Measurements from ENCODE around the gene MUC5B. TPM values are rescaled to one million over a fixed set of nuclear protein-coding genes. Genes with fewer than 3 reads are reported as not detected.

The MUC5B gene
- polyA plus RNA-seq, 3 donors, result 0.13 to 0.37 TPM; not detected in 1

DNA sequence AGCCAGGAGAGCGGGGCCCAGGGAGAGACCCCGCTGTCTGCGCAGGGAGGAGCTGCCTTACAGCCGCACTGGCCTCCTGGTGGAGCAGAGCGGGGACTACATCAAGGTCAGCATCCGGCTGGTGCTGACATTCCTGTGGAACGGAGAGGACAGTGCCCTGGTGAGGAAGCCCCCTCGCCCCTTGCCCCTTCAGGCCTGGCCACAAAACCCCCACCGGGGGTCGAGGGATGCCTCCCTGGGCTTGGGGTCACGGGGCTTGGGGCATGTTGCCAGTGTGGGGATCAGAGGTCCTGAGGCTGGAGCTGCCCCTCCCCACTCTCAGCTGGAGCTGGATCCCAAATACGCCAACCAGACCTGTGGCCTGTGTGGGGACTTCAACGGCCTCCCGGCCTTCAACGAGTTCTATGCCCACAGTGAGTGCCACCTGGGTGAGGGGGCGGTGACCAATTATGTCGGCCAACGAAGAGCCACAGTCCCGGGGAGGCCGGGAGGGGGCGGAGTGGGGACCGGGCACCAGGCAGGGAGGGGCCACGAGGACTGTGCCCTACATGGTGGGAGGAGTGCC lies 4.2 kb downstream of the MUC5B start:
- no peak overlapping the region for H3K27ac ChIP-seq (ENCODE audit: low read depth, low read length)
- 52 to 63% (median 58%) methylated on average over 22 to 23 of the region's 23 CpGs for WGBS, 3 donors

- WGBS, 3 donors, result 75 to 86% (median 80%) methylated on average over 22 to 23 of the region's 23 CpGs
- H3K27ac ChIP-seq (ENCODE audit: low read depth, low read length), result no peak overlapping the region
These were observed 4.8 kb downstream of the MUC5B start for GRCh38 chr11:1227551-1228100.

GRCh38 chr11:1228101-1228821 lies 5.4 kb downstream of the MUC5B start:
- 75 to 84% (median 82%) methylated on average over 28 to 31 of the region's 31 CpGs for WGBS, 3 donors
- H3K27ac ChIP-seq (ENCODE audit: low read depth, low read length), result no peak overlapping the region

GRCh38 chr11:1228921-1229451 lies 6.1 kb downstream of the MUC5B start:
- H3K27ac ChIP-seq (ENCODE audit: low read depth, low read length), result no peak overlapping the region
- 63 to 70% (median 69%) methylated on average over 14 to 18 of the region's 18 CpGs for WGBS, 3 donors

DNA sequence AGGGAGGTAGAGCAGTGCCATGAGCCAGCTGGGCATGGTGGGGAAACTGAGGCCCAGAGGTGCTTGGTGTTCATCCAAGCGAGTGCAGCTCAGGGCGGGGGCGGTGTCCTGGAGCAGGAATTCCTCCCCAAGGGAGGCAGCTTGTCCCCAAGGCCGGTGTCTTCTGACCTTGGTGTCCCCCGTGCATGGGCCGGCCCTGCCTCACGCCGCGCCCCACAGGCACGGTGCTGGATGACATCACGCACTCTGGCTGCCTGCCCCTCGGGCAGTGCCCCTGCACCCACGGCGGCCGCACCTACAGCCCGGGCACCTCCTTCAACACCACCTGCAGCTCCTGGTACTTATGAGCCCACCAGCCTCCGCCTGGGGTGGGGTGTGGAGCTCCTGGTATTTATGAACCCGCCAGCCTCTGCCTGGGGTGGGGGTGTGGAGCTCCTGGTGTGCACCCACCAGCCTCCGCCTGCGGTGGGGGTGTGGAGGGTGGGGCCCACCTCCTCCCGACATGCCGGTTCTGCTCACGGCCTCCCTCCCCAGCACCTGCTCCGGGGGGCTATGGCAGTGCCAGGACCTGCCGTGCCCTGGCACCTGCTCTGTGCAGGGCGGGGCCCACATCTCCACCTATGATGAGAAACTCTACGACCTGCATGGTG lies 6.7 kb downstream of the MUC5B start:
- WGBS, 3 donors, result 77 to 82% (median 78%) methylated on average over 27 of the region's 27 CpGs
- no peak overlapping the region for H3K27ac ChIP-seq (ENCODE audit: low read depth, low read length)

DNA sequence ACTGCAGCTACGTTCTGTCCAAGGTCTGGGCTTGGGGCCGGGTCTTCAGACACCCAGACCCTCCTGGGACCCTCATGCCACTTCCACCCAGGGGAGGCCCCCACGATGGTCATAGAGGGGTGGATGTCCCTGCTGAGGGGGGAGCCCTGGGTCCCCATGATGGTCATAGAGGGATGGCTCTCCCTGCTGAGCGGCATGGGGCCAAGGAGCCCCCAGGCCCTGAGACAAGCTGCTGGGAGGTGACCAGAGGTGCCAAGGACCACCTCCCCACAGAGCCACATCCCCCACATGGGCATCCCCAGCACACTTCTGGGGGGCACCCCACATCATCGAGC lies 7.2 kb downstream of the MUC5B start:
- 60 to 81% (median 77%) methylated on average over 5 of the region's 5 CpGs for WGBS, 3 donors
- H3K27ac ChIP-seq (ENCODE audit: low read depth, low read length), result no peak overlapping the region

DNA sequence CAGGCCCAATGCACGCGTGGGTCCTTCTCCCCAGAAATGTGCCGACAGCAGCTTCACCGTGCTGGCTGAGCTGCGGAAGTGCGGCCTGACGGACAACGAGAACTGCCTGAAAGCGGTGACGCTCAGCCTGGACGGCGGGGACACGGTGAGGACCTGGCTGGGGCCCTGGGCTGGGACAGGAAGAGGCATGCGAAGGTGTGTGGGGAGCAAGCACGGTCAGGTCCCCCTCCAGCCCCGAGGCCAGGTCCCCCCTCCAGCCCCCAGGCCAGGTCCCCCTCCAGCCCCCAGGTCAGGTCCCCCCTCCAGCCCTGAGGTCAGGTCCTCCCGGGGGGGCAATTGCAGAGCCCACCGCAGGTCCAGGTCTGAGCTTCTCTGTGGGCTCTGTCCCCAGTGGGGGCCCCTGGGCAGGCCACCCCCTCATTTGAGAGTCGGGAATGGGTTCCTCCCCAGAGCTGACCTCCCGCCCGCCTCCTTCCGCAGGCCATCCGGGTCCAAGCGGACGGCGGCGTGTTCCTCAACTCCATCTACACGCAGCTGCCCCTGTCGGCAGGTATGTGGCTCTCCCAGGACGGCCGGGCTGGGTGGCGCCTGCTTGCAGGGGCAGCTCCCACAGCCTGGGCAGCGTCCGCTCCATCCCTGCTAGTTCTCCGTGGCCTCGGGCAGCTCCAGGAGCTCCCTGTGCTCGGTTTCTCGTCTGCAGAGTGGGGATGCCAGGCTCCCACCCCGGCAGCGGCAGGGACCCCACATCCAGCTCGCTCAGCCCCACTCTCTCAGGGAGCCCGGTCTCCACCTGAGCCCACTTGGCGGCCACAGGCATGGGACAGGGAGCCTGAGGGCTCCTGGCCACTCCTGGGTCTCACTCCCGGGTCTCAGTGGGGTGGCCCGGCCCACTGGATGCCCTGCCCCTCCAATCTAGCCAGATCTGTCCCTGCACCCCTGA lies 7.9 kb downstream of the MUC5B start:
- WGBS, 3 donors, result 70 to 74% (median 70%) methylated on average over 42 to 45 of the region's 45 CpGs
- no peak overlapping the region for H3K27ac ChIP-seq (ENCODE audit: low read depth, low read length)

- WGBS, 3 donors, result 59 to 70% (median 65%) methylated on average over 20 to 22 of the region's 22 CpGs
- no peak overlapping the region for H3K27ac ChIP-seq (ENCODE audit: low read depth, low read length)
These were observed 8.6 kb downstream of the MUC5B start for GRCh38 chr11:1231396-1232020.

DNA sequence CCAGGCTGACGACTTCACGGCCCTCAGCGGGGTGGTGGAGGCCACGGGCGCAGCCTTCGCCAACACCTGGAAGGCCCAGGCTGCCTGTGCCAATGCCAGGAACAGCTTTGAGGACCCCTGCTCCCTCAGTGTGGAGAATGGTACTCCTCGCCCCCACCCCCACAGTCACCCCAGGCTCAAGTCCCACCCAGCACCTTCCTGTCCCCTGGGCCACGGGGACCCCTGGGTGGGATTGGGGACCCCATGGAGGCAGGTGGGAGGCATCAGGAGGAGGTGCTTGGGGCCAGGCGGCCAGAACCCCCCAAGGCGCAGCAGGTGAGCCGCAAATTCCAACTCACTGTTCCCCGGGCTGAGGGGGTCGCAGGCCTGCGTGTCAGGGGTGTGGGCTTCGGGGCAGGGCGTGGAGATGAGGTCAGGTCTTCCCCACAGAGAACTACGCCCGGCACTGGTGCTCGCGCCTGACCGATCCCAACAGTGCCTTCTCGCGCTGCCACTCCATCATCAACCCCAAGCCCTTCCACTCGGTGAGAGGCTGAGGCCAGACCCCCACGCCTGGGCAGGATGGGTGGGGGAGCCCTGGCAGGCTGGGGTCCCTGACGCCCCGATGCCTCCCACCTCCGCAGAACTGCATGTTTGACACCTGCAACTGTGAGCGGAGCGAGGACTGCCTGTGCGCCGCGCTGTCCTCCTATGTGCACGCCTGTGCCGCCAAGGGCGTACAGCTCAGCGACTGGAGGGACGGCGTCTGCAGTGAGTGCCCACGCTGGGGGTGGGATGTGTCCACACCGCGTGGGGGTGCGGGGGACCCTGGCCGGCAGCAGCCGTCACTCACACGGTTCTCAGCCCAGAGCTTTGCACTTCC lies 9.4 kb downstream of the MUC5B start:
- H3K27ac ChIP-seq (ENCODE audit: low read depth, low read length), result no peak overlapping the region
- 74 to 81% (median 74%) methylated on average over 46 of the region's 46 CpGs for WGBS, 3 donors

DNA sequence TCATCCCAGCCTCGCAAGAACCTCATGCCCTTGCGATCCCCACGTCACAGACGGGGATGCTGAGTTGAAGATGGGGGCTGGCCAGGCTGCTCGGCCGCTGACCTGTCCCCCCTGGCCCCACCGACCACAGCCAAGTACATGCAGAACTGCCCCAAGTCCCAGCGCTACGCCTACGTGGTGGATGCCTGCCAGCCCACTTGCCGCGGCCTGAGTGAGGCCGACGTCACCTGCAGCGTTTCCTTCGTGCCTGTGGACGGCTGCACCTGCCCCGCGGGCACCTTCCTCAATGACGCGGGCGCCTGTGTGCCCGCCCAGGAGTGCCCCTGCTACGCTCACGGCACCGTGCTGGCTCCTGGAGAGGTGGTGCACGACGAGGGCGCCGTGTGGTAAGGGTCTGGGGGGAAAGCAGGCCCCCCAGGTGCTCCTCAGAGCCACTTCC lies 10.0 kb downstream of the MUC5B start:
- 58 to 71% (median 71%) methylated on average over 30 of the region's 30 CpGs for WGBS, 3 donors
- no peak overlapping the region for H3K27ac ChIP-seq (ENCODE audit: low read depth, low read length)

GRCh38 chr11:1233351-1234053 lies 10.6 kb downstream of the MUC5B start:
- WGBS, 3 donors, result 70 to 74% (median 74%) methylated on average over 21 of the region's 21 CpGs
- H3K27ac ChIP-seq (ENCODE audit: low read depth, low read length), result no peak overlapping the region

- WGBS, 3 donors, result 62 to 73% (median 73%) methylated on average over 22 of the region's 22 CpGs
These were observed 11.3 kb downstream of the MUC5B start for GRCh38 chr11:1234054-1234720.

DNA sequence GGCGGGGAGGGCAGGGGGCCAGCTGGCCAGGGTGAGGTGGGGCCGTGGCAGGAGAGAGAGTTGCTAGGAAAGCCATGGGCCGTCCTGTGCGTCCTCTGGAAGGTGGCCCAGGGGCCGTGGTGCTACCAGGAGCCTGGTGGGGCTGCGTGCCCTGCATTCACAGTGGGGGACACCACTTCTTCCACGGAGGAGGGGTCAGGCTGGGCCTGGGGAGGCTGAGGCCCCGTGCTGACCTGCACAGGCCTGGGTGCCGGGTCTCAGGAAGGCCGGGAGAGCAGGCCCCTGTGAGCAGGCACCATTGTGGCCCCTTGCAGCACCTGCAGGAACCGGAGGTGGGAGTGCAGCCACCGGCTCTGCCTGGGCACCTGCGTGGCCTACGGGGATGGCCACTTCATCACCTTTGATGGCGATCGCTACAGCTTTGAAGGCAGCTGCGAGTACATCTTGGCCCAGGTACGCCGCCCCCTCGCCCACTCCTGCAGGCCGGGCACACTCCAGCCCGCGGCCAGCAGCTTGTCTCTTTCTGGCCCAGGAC lies 12.0 kb downstream of the MUC5B start:
- H3K27ac ChIP-seq (ENCODE audit: low read depth, low read length), result no peak overlapping the region
- 78 to 84% (median 79%) methylated on average over 22 to 23 of the region's 23 CpGs for WGBS, 3 donors

More at GRCh38 chr11:1234054-1234720, 11.3 kb downstream of the MUC5B start:
- H3K27ac ChIP-seq (ENCODE audit: low read depth, low read length), result no peak overlapping the region

- 64 to 70% (median 70%) methylated on average over 23 of the region's 23 CpGs for WGBS, 3 donors
- H3K27ac ChIP-seq (ENCODE audit: low read depth, low read length), result no peak overlapping the region
These were observed 12.5 kb downstream of the MUC5B start for GRCh38 chr11:1235306-1235900.

DNA sequence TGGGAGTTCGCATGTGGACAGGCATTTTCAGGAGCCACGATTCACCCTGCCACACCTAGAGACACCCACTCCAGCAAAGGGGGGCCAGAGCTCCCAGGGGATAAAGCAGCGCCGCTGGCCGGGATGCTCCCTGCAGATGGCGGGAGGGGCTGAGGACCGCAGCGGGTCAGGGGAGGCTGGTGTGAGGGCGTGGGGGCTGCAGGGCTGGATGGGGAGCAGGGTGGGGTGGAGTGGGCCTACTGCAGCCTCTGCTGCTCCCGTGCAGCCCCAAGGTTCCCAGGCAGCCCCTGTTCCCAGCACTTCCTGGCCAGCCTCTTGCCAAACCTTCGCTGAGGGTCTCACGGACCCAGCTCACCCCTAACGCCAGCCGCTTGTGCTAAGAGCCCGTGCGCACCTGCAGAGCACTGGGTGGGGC lies 13.0 kb downstream of the MUC5B start:
- no peak overlapping the region for H3K27ac ChIP-seq (ENCODE audit: low read depth, low read length)
- whole genome bisulfite sequencing, 3 donors, result 62 to 70% (median 69%) methylated on average over 16 of the region's 16 CpGs
